Measurements from ENCODE around the gene PTPRD. TPM values are rescaled to one million over a fixed set of nuclear protein-coding genes. Genes with fewer than 3 reads are reported as not detected.

Gene PTPRD
- total RNA-seq, 1 experiment from 2014 or later, result not detected

GRCh38 chr9:9246726-9247125 is 1366.1 kb downstream of the PTPRD start:
- H3K27ac ChIP-seq (ENCODE audit: low read length), result no peak overlapping the region
- in situ Hi-C loops (cut with HindIII; ENCODE audit: low pct_unique_long_range_greater_than_20kb, low sequenced_read_pairs) (no loop called here), intact Hi-C loops (cut with micrococcal nuclease; ENCODE audit: unreplicated experiment) (no loop called here)
- H3K4me1 ChIP-seq (ENCODE audit: control insufficient read depth, insufficient read depth, low read length), result no peaks in the 10 kb centered on the region
- H3K36me3 ChIP-seq (ENCODE audit: control insufficient read depth, insufficient read depth, low read length), result no peaks in the 10 kb centered on the region
- ChIA-PET POLR2A (no interaction called here), CTCF (no interaction called here)
- no peaks in the 10 kb centered on the region for H3K9me3 ChIP-seq (ENCODE audit: control insufficient read depth, insufficient read depth, low read depth, low read length)
- no peaks in the 10 kb centered on the region for H3K27me3 ChIP-seq (ENCODE audit: control insufficient read depth, insufficient read depth, low read length)
- no peak overlapping the region for H3K4me3 ChIP-seq (ENCODE audit: low read depth in 2 of 2, low read length in 2 of 2)
- no peak for ATAC-seq
- BruUV-seq (replicated peaks), result no TSS peak
- TF ChIP-seq REST (IDR thresholded peaks at IDR 0.05; ENCODE audit: insufficient read depth in 1 of 2, low read depth in 2 of 2, low read length in 1 of 2) (no peak), TCF7L2 (IDR thresholded peaks at IDR 0.05; ENCODE audit: low read depth, low read length) (no peak), CTCF (IDR thresholded peaks at IDR 0.05) (no peak), SIN3A (IDR thresholded peaks at IDR 0.05; ENCODE audit: borderline replicate concordance, insufficient read depth, low read depth, low read length) (no peak), POLR2AphosphoS5 (IDR thresholded peaks at IDR 0.05; ENCODE audit: low read depth, low read length) (no peak)
- DNase-seq (ENCODE audit: low read depth, low spot score), result no peak

- no peak overlapping the region for H3K4me3 ChIP-seq (ENCODE audit: low read depth in 2 of 2, low read length in 2 of 2)
- ChIA-PET POLR2A (no interaction called here), CTCF (no interaction called here)
- ATAC-seq (no peak), DNase-seq (ENCODE audit: low read depth, low spot score) (no peak)
- no peaks in the 10 kb centered on the region for H3K9me3 ChIP-seq (ENCODE audit: control insufficient read depth, insufficient read depth, low read depth, low read length)
- H3K27me3 ChIP-seq (ENCODE audit: control insufficient read depth, insufficient read depth, low read length), result no peaks in the 10 kb centered on the region
- in situ Hi-C loops (cut with HindIII; ENCODE audit: low pct_unique_long_range_greater_than_20kb, low sequenced_read_pairs) (no loop called here), intact Hi-C loops (cut with micrococcal nuclease; ENCODE audit: unreplicated experiment) (no loop called here)
- TF ChIP-seq TCF7L2 (IDR thresholded peaks at IDR 0.05; ENCODE audit: low read depth, low read length) (no peak), CTCF (IDR thresholded peaks at IDR 0.05) (no peak), SIN3A (IDR thresholded peaks at IDR 0.05; ENCODE audit: borderline replicate concordance, insufficient read depth, low read depth, low read length) (no peak), POLR2AphosphoS5 (IDR thresholded peaks at IDR 0.05; ENCODE audit: low read depth, low read length) (no peak), REST (IDR thresholded peaks at IDR 0.05; ENCODE audit: insufficient read depth in 1 of 2, low read depth in 2 of 2, low read length in 1 of 2) (no peak)
- no peaks in the 10 kb centered on the region for H3K4me1 ChIP-seq (ENCODE audit: control insufficient read depth, insufficient read depth, low read length)
- H3K36me3 ChIP-seq (ENCODE audit: control insufficient read depth, insufficient read depth, low read length), result no peaks in the 10 kb centered on the region
- no TSS peak for BruUV-seq (replicated peaks)
- H3K27ac ChIP-seq (ENCODE audit: low read length), result no peak overlapping the region
These were observed 1380.9 kb downstream of the PTPRD start for GRCh38 chr9:9231946-9232345.
